MV-4-11 (cell line): ENCODE data around the gene GRIN3B.
A peak's percentile ranks its signal among the peaks of the same experiment; 100 is the strongest.
"Not testable (repeated sequence)": the region's sequence is repeated elsewhere in the genome, so short reads cannot be mapped to it uniquely, and the experiment has no call there.

Experiments used
- DNase-seq: peaks from one replicate; lab custom pipeline; 2025; lab: John Stamatoyannopoulos, UW

The GRIN3B gene

GRCh38 chr19:1019980-1020867 lies 20.0 kb downstream of the GRIN3B start:
- DNase-seq, result no peak

- DNase-seq, result peak; percentile 96
Measured at GRCh38 chr19:1020868-1021425, 20.7 kb downstream of the GRIN3B start, which contains the start of gene TMEM259. Gene TMEM259, minus strand, starts transcription at chr19:1021123. Its CDS starts 127 bp downstream, at chr19:1020996.

DNA sequence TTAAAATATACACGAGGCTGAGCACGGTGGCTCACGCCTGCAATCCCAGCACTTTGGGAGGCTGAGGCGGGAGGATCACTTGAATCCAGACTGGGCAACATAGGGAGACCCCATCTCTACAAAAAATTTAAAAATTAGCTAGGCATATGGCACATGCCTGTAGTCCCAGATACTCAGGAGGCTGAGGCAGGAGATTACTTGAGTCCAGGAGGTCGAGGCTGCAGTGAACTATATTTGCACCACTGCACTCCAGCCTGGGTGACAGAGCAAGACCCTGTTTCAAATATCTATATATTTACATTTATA lies 23.6 kb downstream of the GRIN3B start:
- not testable (repeated sequence) for DNase-seq

DNA sequence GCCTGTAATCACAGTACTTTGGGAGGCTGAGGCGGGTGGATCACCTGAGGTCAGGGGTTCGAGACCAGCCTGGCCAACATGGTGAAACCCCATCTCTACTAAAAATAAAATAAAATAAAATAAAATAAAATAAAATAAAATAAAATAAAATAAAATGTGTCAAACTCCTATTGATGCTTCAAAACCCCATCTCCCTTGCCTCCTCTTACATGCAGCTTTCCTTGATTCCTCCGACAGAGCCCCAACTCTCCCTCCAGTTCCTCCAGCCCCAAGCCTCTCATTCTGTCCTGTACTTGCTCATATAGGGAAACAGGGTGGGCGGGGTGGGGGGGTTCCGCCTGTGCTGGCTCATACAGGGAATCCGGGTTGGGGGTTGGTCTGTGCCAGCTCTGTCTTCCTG lies 24.9 kb downstream of the GRIN3B start:
- DNase-seq, result not testable (repeated sequence)

DNA sequence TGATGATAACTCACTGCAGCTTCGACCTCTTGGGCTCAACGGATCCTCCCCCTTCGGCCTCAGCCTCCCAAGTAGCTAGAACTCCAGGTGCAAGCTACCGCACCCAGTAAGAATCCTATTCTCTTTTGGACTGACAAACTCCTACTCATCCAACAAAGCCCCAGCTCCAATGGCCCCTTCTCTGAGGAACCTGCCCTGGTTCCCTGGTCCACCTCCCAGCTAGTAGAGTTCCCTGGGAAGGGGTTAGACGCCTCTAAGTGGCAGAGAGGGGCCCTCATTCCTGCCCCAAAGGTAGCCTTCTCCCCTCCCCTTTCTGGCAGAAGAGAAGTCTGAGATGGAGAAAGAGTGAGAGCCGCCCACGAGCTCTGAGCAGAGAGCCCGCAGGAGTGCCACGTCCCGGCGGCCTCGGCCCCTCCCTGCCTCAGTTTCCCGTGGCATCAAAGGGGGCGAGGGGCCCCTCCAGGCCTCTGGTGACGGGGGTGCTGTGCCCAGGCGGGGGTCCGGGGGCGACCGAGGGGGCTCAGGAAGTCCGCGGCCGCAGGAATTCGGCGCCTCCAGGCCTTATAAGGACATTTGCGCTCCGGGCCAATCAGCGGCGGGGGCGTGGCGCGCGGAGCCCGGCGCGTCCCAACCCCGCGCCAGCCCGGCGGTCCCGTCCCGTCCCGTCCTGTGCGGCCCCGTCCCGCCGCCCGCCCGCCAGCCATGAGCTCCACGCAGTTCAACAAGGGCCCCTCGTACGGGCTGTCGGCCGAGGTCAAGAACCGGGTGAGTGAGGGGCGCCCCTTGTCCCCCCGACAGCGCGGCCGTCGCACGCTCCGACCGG lies 26.0 kb downstream of the GRIN3B start, which contains the start of gene CNN2:
CNN2 (plus strand) TSS at position 649 of the 823 bp plus-strand sequence; CDS start at position 703, 54 bp downstream.
- peak; percentile 69 for DNase-seq

DNA sequence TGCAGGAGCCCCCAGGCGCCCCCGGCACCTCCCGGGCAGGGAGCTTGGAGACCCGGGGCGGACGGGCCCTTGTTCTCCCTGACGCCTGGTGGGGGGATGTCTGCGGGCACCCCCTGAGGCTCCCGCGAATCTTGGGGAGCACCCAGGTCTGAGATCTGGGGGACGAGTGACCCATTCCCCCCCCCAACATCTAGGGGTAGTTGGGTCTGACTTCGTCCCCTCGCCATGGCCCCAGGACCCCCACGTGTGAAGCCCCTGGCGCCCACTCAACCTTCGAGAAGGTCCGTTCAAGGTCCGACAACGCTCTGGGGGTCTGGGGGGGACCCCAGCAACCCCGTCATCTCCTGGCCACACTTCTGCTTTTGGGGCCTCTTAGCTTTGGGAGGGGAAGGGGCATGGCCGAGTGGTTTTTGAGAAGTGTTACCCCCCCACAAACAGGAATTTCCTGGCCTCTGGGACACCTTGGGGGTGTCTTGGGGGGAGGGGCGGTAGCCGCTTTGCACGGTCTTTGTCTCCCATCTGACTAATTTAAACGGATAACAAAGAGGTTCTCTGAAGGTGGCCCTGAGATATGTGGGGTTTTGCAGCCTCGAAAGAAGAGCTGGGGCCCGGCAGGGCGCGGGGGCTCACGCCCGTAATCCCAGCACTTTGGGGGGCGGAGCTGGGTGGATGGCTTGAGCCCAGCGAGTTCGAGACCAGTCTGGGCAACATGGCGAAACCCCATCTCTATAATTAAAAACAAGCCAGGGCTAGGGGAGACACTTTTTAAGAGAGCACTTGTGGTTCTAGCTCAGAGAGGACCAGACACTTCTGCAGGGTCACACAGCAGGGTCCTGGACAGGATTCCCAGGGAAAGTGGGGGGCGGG lies 26.8 kb downstream of the GRIN3B start:
- DNase-seq, result peak; percentile 57

GRCh38 chr19:1027650-1028061 lies 27.4 kb downstream of the GRIN3B start:
- no peak for DNase-seq

DNA sequence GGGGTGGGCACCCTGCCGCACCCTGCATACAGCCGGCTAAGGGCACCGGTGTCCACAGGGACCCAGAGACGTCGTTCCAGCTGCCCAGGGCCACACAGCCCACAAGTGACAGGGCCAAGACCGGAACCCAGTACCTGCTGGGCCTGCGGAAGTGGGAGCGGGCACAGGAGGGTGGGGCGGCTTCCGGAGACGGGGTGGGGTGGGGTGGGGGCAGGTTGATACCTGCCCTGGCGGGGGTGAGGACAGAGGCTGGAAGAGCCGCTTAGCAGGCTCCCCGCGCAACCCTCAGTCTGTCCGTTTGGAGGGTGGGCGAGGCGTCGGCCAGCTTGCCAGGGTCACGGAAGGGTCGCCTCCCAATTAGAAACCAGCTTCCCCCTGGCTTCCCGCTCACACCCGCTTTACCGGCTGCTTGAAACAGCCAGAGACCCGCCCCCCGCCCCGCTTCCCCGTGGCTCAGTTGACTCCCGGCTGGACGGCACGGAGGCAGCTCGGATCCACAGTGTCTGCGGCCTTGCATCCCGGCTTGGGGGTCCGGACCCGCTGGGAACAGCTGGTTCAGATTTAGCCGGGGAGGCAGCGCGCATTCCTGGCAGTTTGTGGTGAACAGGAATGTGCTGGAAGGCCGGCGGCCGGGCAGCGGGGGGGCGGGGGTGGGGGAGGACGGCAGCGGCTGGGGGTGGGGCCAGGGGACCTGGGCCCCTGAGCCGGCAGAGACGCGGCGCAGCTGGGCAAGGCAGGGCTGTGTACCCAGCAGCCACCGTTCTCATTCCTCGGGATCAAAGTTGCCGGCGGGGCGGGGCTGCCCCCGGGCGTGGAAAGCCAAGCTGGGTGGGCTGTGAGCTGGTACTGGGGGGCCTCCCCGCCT lies 28.1 kb downstream of the GRIN3B start:
- peak; percentile 45 for DNase-seq

- no peak for DNase-seq
Measured at GRCh38 chr19:1032264-1032867, 32.1 kb downstream of the GRIN3B start.

- no peak for DNase-seq
Measured at GRCh38 chr19:1035998-1036621, 35.9 kb downstream of the GRIN3B start.

DNA sequence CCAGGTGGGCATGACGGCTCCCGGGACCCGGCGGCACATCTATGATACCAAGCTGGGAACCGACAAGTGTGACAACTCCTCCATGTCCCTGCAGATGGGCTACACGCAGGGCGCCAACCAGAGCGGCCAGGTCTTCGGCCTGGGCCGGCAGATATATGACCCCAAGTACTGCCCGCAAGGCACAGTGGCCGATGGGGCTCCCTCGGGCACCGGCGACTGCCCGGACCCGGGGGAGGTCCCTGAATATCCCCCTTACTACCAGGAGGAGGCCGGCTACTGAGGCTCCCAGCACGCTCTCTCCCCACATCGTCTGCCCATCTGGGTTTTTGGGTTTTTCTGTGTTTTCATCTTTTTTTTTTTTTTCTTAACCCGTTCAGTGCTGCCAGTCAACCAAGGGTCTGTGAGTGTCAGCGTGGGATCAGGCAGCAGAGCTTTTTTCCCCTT lies 37.4 kb downstream of the GRIN3B start:
- DNase-seq, result no peak

GRCh38 chr19:1038978-1039645 lies 38.9 kb downstream of the GRIN3B start:
- DNase-seq, result no peak

DNA sequence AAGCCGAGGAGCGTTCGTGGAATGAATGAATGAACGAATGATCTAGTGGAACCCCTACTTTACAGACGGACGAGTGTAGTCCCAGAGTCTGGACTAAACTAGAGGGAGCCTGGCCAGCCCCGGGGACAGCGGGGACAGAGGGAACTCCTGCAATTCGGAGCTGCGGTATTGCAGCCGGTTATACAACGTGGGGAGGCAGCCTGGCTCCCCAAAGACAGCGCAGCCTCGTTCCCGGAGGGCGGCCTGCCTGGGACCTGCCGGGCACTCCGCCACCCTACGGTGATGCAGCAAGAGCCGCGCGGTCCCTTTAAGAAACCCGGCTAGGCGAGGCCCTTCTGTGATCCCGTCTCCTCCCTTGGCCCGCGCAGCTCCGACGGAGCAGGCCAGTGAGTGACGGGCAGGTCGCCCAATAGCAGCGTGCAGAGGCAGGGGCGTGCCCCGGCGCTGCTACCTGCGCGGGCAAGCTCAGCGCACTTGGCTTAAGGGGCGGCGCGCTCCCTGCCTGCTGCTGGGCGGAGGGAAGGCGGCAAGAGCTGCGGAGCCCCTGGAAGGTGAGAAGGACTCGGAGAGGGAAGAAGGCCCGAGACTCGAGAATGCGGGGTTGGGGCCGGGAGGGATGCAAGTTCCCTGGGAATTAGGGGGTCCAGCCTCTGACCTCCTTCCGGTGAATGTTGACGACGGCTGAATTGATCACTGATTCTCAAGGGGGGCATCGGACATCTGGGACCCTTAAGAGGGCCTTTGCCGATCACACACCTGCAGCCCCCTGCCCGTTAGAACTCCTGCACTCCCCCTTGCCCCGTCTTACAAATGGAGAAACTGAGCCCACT lies 39.6 kb downstream of the GRIN3B start, which contains the start of gene ABCA7:
ABCA7 (plus strand) TSS at position 462 of the 830 bp plus-strand sequence. CDS start 1,255 bp downstream, outside the sequence.
- peak; percentile 98 for DNase-seq

GRCh38 chr19:1040476-1041271 lies 40.5 kb downstream of the GRIN3B start:
- peak; percentile 97 for DNase-seq

DNA sequence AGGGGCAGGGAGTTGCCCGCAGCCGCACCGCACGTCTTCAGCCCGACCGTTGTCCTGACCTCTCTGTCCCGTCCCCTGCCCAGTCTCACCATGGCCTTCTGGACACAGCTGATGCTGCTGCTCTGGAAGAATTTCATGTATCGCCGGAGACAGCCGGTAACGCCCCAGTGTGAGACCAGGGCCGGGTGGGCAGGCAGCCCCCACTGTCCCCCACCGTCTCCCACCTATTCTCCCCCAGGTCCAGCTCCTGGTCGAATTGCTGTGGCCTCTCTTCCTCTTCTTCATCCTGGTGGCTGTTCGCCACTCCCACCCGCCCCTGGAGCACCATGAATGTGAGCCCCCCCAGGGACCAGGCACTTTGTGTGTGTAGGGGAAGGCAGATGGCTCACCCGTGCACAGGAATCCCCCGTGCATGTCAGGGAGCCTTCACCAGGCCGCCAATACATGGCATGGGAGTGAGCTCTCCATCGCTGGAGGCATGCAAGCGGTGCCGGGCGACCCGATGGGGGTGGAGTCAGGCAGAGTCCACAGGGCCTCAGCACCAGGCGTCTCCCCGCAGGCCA lies 41.1 kb downstream of the GRIN3B start:
- no peak for DNase-seq

DNA sequence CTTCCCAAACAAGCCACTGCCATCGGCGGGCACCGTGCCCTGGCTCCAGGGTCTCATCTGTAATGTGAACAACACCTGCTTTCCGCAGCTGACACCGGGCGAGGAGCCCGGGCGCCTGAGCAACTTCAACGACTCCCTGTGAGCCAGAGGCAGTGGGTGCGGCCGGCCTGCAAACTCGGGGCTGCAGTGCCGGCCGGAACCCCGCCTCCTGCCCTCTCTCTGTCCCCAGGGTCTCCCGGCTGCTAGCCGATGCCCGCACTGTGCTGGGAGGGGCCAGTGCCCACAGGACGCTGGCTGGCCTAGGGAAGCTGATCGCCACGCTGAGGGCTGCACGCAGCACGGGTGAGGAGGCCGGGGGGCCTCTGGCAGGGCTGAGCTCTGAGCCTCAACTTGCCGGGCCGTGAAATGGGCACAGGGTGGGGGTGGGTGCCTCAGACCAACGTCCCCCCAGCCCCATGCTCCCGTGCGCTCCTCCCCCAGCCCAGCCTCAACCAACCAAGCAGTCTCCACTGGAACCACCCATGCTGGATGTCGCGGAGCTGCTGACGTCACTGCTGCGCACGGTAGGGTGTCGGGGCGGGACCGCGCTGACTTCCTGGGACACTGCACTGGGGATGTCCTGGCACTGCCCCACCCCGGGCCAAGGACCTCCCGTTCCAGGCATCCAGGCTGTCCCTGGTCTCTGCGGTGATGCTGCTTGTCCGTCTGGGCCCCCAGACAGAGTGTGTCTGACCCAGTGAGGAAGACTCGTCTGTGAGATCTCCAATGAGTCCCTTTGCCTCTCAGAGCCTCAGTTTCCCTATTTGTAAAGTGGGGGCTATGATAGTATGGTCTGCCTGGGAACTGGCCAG lies 41.8 kb downstream of the GRIN3B start:
- DNase-seq, result no peak
